Measurements from ENCODE around the gene ZFP91. TPM values are rescaled to one million over a fixed set of nuclear protein-coding genes. Genes with fewer than 3 reads are reported as not detected.

The ZFP91 gene
- 10 to 100 TPM; 45.8 to 58.8 TPM for total RNA-seq

- Histone ChIP-seq H3K36me3 (no peaks in the 10 kb centered on the region), H3K4me1 (ENCODE audit: control insufficient read depth in 1 of 2, low read depth in 2 of 2) (peaks cover 50 to 72% of the 10 kb centered on the region in 2 donors), H3K27ac (peak within 1 kb of the TSS; percentile 100), H3K27me3 (replicated peaks; ENCODE audit: insufficient read depth) (no peaks in the 10 kb centered on the region), H3K4me3 (peak within 1 kb of the TSS; percentile 84), H3K9me3 (no peaks in the 10 kb centered on the region)
- peak; percentile 73 for ATAC-seq (ENCODE audit: insufficient number of reproducible peaks, low FRiP score, low read depth)
- TF ChIP-seq CTCF (IDR thresholded peaks at IDR 0.05), result no peak
- peak; percentile 95 for DNase-seq (ENCODE audit: low spot score)
These were observed at the start of gene ZFP91 for GRCh38 chr11:58578635-58579191. Gene ZFP91, plus strand, starts transcription at chr11:58579063. Its CDS starts 219 bp downstream, at chr11:58579282.

GRCh38 chr11:58530236-58530635, 48.6 kb upstream of the ZFP91 start:
- no peak for DNase-seq (ENCODE audit: low spot score)
- Histone ChIP-seq H3K27ac (no peak overlapping the region), H3K9me3 (no peaks in the 10 kb centered on the region), H3K4me3 (no peak overlapping the region), H3K36me3 (peaks cover 29% of the 10 kb centered on the region), H3K27me3 (replicated peaks; ENCODE audit: insufficient read depth) (no peaks in the 10 kb centered on the region), H3K4me1 (ENCODE audit: control insufficient read depth in 1 of 2, low read depth in 2 of 2) (peaks cover 0 to 2% of the 10 kb centered on the region in 2 donors)
- TF ChIP-seq CTCF (IDR thresholded peaks at IDR 0.05), result no peak
- no peak for ATAC-seq (ENCODE audit: insufficient number of reproducible peaks, low FRiP score, low read depth)

GRCh38 chr11:58531865-58532341, 47.0 kb upstream of the ZFP91 start:
- no peaks in the 10 kb centered on the region for H3K9me3 ChIP-seq
- no peak for TF ChIP-seq CTCF (IDR thresholded peaks at IDR 0.05)
- H3K27ac ChIP-seq, result no peak overlapping the region
- no peaks in the 10 kb centered on the region for H3K4me1 ChIP-seq (ENCODE audit: control insufficient read depth in 1 of 2, low read depth in 2 of 2)
- ATAC-seq (ENCODE audit: insufficient number of reproducible peaks, low FRiP score, low read depth) (no peak), DNase-seq (ENCODE audit: low spot score) (no peak)
- no peak overlapping the region for H3K4me3 ChIP-seq
- H3K27me3 ChIP-seq (replicated peaks; ENCODE audit: insufficient read depth), result no peaks in the 10 kb centered on the region
- H3K36me3 ChIP-seq, result peaks cover 29% of the 10 kb centered on the region

- Histone ChIP-seq H3K4me3 (no peak overlapping the region), H3K4me1 (ENCODE audit: control insufficient read depth in 1 of 2, low read depth in 2 of 2) (no peaks in the 10 kb centered on the region), H3K9me3 (no peaks in the 10 kb centered on the region), H3K27ac (no peak overlapping the region), H3K27me3 (replicated peaks; ENCODE audit: insufficient read depth) (no peaks in the 10 kb centered on the region), H3K36me3 (peaks cover 40% of the 10 kb centered on the region)
- no peak for TF ChIP-seq CTCF (IDR thresholded peaks at IDR 0.05)
- no peak for ATAC-seq (ENCODE audit: insufficient number of reproducible peaks, low FRiP score, low read depth)
- DNase-seq (ENCODE audit: low spot score), result no peak
These were observed 32.0 kb upstream of the ZFP91 start for GRCh38 chr11:58546841-58547240.

- Histone ChIP-seq H3K4me3 (no peak overlapping the region), H3K4me1 (ENCODE audit: control insufficient read depth in 1 of 2, low read depth in 2 of 2) (no peaks in the 10 kb centered on the region), H3K27ac (no peak overlapping the region), H3K27me3 (replicated peaks; ENCODE audit: insufficient read depth) (no peaks in the 10 kb centered on the region), H3K9me3 (no peaks in the 10 kb centered on the region), H3K36me3 (peaks cover 47% of the 10 kb centered on the region)
- no peak for DNase-seq (ENCODE audit: low spot score)
- ATAC-seq (ENCODE audit: insufficient number of reproducible peaks, low FRiP score, low read depth), result no peak
- no peak for TF ChIP-seq CTCF (IDR thresholded peaks at IDR 0.05)
These were observed 29.2 kb upstream of the ZFP91 start for GRCh38 chr11:58549644-58550043.
